ENCODE data around the gene MAP3K14. TPM values are rescaled to one million over a fixed set of nuclear protein-coding genes. Genes with fewer than 3 reads are reported as not detected.
"Not testable (repeated sequence)": the region's sequence is repeated elsewhere in the genome, so short reads cannot be mapped to it uniquely, and the experiment has no call there.

Gene MAP3K14
- total RNA-seq, 3 donors from 2014 or later: 16.6 to 27.9 (median 18.0) TPM

GRCh38 chr17:45257115-45257514, 59.7 kb downstream of the MAP3K14 start:
- Histone ChIP-seq H3K4me3 (no peak overlapping the region), H3K4me1 (ENCODE audit: low read depth) (peaks cover 14% of the 10 kb centered on the region), H3K9me3 (no peaks in the 10 kb centered on the region), H3K36me3 (ENCODE audit: low read depth) (no peaks in the 10 kb centered on the region)
- no peak for ATAC-seq
- no peak for TF ChIP-seq CTCF (IDR thresholded peaks at IDR 0.05)
- DNase-seq: no peak
- intact Hi-C loops (cut with DNase I, micrococcal nuclease): no loop called here

- Histone ChIP-seq H3K9me3 (no peaks in the 10 kb centered on the region), H3K4me1 (ENCODE audit: low read depth) (peaks cover 18% of the 10 kb centered on the region), H3K36me3 (ENCODE audit: low read depth) (no peaks in the 10 kb centered on the region), H3K4me3 (no peak overlapping the region)
- TF ChIP-seq CTCF (IDR thresholded peaks at IDR 0.05): no peak
- DNase-seq: no peak
- peak; percentile 41 for ATAC-seq
- intact Hi-C loops (cut with DNase I, micrococcal nuclease): no loop called here
Measured at GRCh38 chr17:45256114-45256966, 60.5 kb downstream of the MAP3K14 start.

- intact Hi-C loops (cut with DNase I, micrococcal nuclease): no loop called here
- no peaks in the 10 kb centered on the region for H3K9me3 ChIP-seq
- H3K36me3 ChIP-seq (ENCODE audit: low read depth): no peaks in the 10 kb centered on the region
- no peak for TF ChIP-seq CTCF (IDR thresholded peaks at IDR 0.05)
- no peak overlapping the region for H3K4me3 ChIP-seq
- no peak for DNase-seq
- no peak for ATAC-seq
- H3K4me1 ChIP-seq (ENCODE audit: low read depth): peaks cover 18% of the 10 kb centered on the region
Measured at GRCh38 chr17:45255358-45255757, 61.5 kb downstream of the MAP3K14 start.

- H3K36me3 ChIP-seq (ENCODE audit: low read depth): no peaks in the 10 kb centered on the region
- H3K4me1 ChIP-seq (ENCODE audit: low read depth): peaks cover 18% of the 10 kb centered on the region
- no peak for TF ChIP-seq CTCF (IDR thresholded peaks at IDR 0.05)
- ATAC-seq: no peak
- intact Hi-C loops (cut with DNase I, micrococcal nuclease): no loop called here
- H3K9me3 ChIP-seq: no peaks in the 10 kb centered on the region
- DNase-seq: no peak
- H3K4me3 ChIP-seq: no peak overlapping the region
Measured at GRCh38 chr17:45253879-45254278, 62.9 kb downstream of the MAP3K14 start.

- intact Hi-C loops (cut with DNase I, micrococcal nuclease); H3K4me3 ChIP-seq; DNase-seq; H3K9me3 ChIP-seq; H3K36me3 ChIP-seq (ENCODE audit: low read depth); ATAC-seq: not testable (repeated sequence)
- peaks cover 24% of the 10 kb centered on the region for H3K4me1 ChIP-seq (ENCODE audit: low read depth)
Measured at GRCh38 chr17:45253237-45253636, 63.6 kb downstream of the MAP3K14 start.

GRCh38 chr17:45251931-45252330, 64.9 kb downstream of the MAP3K14 start:
- no peaks in the 10 kb centered on the region for H3K9me3 ChIP-seq
- H3K4me1 ChIP-seq (ENCODE audit: low read depth): peaks cover 32% of the 10 kb centered on the region
- ATAC-seq (no peak), DNase-seq (peak in 1 of 3 donors; percentile 54)
- H3K36me3 ChIP-seq (ENCODE audit: low read depth): no peaks in the 10 kb centered on the region
- TF ChIP-seq CTCF (IDR thresholded peaks at IDR 0.05): no peak
- intact Hi-C loops (cut with DNase I, micrococcal nuclease): no loop called here
- no peak overlapping the region for H3K4me3 ChIP-seq
